CD14-positive monocyte (primary cell): ENCODE results near the gene FKBP4. TPM values are rescaled to one million over a fixed set of nuclear protein-coding genes. Genes with fewer than 3 reads are reported as not detected.
A peak's percentile ranks its signal among the peaks of the same experiment; 100 is the strongest.

Experiments used
- DNase-seq, 3 donors: peaks; one replicate each; pipeline ENCODE4 v3.0.0-alpha.2; 2011 to 2022
- H2AFZ ChIP-seq: 2 replicates; pipeline ENCODE4 v1.6.0; 2012; ENCODE audit warnings: mild to moderate bottlenecking, low read depth, low read length, inconsistent platforms; ENCODE audit not compliant: insufficient read depth, poor library complexity, severe bottlenecking
- H3K27ac ChIP-seq, 2 donors: 1 replicate in 1 of 2; 2 replicates in 1 of 2; pipeline ENCODE4 v1.5.1; 2012 to 2013; ENCODE audit warnings: low read length in 2 of 2, control low read depth in 1 of 2, inconsistent platforms in 1 of 2, low read depth in 1 of 2, mild to moderate bottlenecking in 1 of 2
- H3K27me3 ChIP-seq, 2 donors: one replicate each; pipeline versions ENCODE4 v1.6.0 to v1.6.1; 2011 to 2013; ENCODE audit warnings: low read length in 2 of 2; ENCODE audit not compliant: control insufficient read depth in 2 of 2, insufficient read depth in 2 of 2
- H3K36me3 ChIP-seq, 2 donors: replicated peaks in 1 of 2; 1 replicate in 1 of 2; 2 replicates in 1 of 2; pipeline versions ENCODE4 v1.5.1 to v1.6.1; 2012 to 2013; ENCODE audit warnings: low read length in 2 of 2, control low read depth in 1 of 2, inconsistent platforms in 1 of 2, mild to moderate bottlenecking in 1 of 2; ENCODE audit not compliant: insufficient read depth in 2 of 2, control insufficient read depth in 1 of 2
- H3K4me1 ChIP-seq, 2 donors: 1 replicate in 1 of 2; 2 replicates in 1 of 2; pipeline versions ENCODE4 v1.5.1 to v1.6.1; 2012 to 2013; ENCODE audit warnings: low read length in 2 of 2, control low read depth in 1 of 2, inconsistent platforms in 1 of 2, mild to moderate bottlenecking in 1 of 2, moderate library complexity in 1 of 2; ENCODE audit not compliant: insufficient read depth in 2 of 2, control insufficient read depth in 1 of 2
- H3K4me2 ChIP-seq: replicated peaks from 2 replicates; pipeline ENCODE3; 2012; ENCODE audit warnings: low read length, moderate library complexity, mild to moderate bottlenecking; ENCODE audit not compliant: poor library complexity, severe bottlenecking; ENCODE audit errors: extremely low read depth
- H3K4me3 ChIP-seq, 3 experiments: fragments of 200-600 bp in 1 of 3; sonication (generic) in 1 of 3; replicated peaks in 1 of 3; 1 replicate in 2 of 3; 2 replicates in 1 of 3; pipeline ENCODE4 v1.5.1; 2011 to 2013; ENCODE audit warnings: low read length in 3 of 3, mild to moderate bottlenecking in 3 of 3, control low read depth in 2 of 3, low read depth in 2 of 3, inconsistent platforms in 1 of 3, moderate library complexity in 1 of 3
- H3K79me2 ChIP-seq: 2 replicates; pipeline ENCODE4 v1.6.0; 2012; ENCODE audit warnings: mild to moderate bottlenecking, control low read depth, inconsistent platforms, low read length, moderate library complexity; ENCODE audit not compliant: insufficient read depth
- H3K9ac ChIP-seq: 2 replicates; pipeline ENCODE4 v1.6.0; 2017; ENCODE audit warnings: low read length, mild to moderate bottlenecking; ENCODE audit not compliant: insufficient read depth, poor library complexity, severe bottlenecking
- H3K9me3 ChIP-seq, 2 donors: replicated peaks in 1 of 2; 1 replicate in 1 of 2; 2 replicates in 1 of 2; pipeline versions ENCODE4 v1.5.1 to v1.6.1; 2012 to 2013; ENCODE audit warnings: low read length in 2 of 2, control low read depth in 1 of 2; ENCODE audit not compliant: control insufficient read depth in 1 of 2, insufficient read depth in 1 of 2
- H4K20me1 ChIP-seq: 2 replicates; pipeline ENCODE4 v1.6.0; 2012; ENCODE audit warnings: mild to moderate bottlenecking, low read length, control low read depth, moderate library complexity; ENCODE audit not compliant: insufficient read depth
- H3K27ac Mint-ChIP-seq, 7 donors: one replicate each; pipeline ENCODE4 v1.8.0; 2020; ENCODE audit warnings: mild to moderate bottlenecking in 7 of 7, mixed read lengths in 7 of 7, moderate library complexity in 6 of 7, inconsistent platforms in 2 of 7
- H3K27me3 Mint-ChIP-seq, 3 donors: one replicate each; pipeline ENCODE4 v1.8.0; 2021 to 2022; ENCODE audit warnings: low read depth in 3 of 3, mild to moderate bottlenecking in 3 of 3, mixed read lengths in 3 of 3, moderate library complexity in 3 of 3, inconsistent platforms in 1 of 3
- H3K36me3 Mint-ChIP-seq, 2 donors: one replicate each; pipeline ENCODE4 v1.8.0; 2020; ENCODE audit warnings: mixed read lengths in 2 of 2, inconsistent platforms in 1 of 2, mild to moderate bottlenecking in 1 of 2
- H3K4me1 Mint-ChIP-seq: one replicate; pipeline ENCODE4 v1.8.0; 2020; ENCODE audit warnings: mild to moderate bottlenecking, mixed read lengths
- H3K4me3 Mint-ChIP-seq, 2 donors: one replicate each; pipeline ENCODE4 v1.8.0; 2020; ENCODE audit warnings: mild to moderate bottlenecking in 2 of 2, mixed read lengths in 2 of 2, moderate library complexity in 1 of 2
- H3K9me3 Mint-ChIP-seq, 7 donors: one replicate each; pipeline ENCODE4 v1.8.0; 2020 to 2022; ENCODE audit warnings: mixed read lengths in 7 of 7, mild to moderate bottlenecking in 6 of 7, moderate library complexity in 6 of 7, inconsistent platforms in 2 of 7
- CTCF ChIP-seq: fragments of 200-600 bp; IDR thresholded peaks from one replicate; pipeline ENCODE4 v1.8.0; 2022; ENCODE audit warnings: antibody characterized with exemption, mild to moderate bottlenecking
- WGBS: methylation state at CpG from one replicate; pipeline ENCODE4 v1.1.5; 2013; ENCODE audit warnings: missing lambda C conversion rate; ENCODE audit not compliant: insufficient coverage; 5-methylcytosine and 5-hydroxymethylcytosine counted together
- intact Hi-C, 2 donors: fragments of 100-400 bp; cut with micrococcal nuclease; formaldehyde crosslinking; loops; one replicate each; pipeline versions ENCODE4 v1.15.0 to v1.15.1; 2023
- polyA minus RNA-seq: library from RNA; depleted of rRNA, polyadenylated mRNA; stranded (reverse); fragments of >200 nt; gene quantifications from 2 replicates; pipeline ENCODE4 v1.2.3, GENCODE V29; 2012
- polyA plus RNA-seq, 3 donors: library from polyadenylated mRNA; depleted of rRNA in 1 of 3; unstranded in 2 of 3; stranded (reverse) in 1 of 3; fragments of 300-500 nt in 2 of 3; fragments of >200 nt in 1 of 3; fragmentation: Illumina TruSeq in 2 of 3; gene quantifications; 1 replicate in 2 of 3; 2 replicates in 1 of 3; pipeline ENCODE4 v1.2.3, GENCODE V29; 2012 to 2021
- total RNA-seq, 12 experiments: library from RNA in 1 of 12; stranded (reverse) in 1 of 12; fragments of 120-200 nt in 1 of 12; gene quantifications; one replicate each; pipeline ENCODE4 v1.2.4 and lab custom pipeline; 2013 to 2026; ENCODE audit warnings: mixed read lengths in 6 of 12, inconsistent platforms in 1 of 12

Gene FKBP4, protein sequence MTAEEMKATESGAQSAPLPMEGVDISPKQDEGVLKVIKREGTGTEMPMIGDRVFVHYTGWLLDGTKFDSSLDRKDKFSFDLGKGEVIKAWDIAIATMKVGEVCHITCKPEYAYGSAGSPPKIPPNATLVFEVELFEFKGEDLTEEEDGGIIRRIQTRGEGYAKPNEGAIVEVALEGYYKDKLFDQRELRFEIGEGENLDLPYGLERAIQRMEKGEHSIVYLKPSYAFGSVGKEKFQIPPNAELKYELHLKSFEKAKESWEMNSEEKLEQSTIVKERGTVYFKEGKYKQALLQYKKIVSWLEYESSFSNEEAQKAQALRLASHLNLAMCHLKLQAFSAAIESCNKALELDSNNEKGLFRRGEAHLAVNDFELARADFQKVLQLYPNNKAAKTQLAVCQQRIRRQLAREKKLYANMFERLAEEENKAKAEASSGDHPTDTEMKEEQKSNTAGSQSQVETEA
- total RNA-seq (2013), result 22.5 TPM
- 10 to 100 TPM; 19.3 to 22.1 (median 20.1) TPM for polyA plus RNA-seq
- 10.5 and 13.9 TPM in 2 replicates for polyA minus RNA-seq
- total RNA-seq (lab: John Stamatoyannopoulos, UW), result 8.3 to 73.0 (median 30.1) reads per million in 11 experiments

- H3K79me2 ChIP-seq, result peaks cover 4% of the 10 kb centered on the region
- H3K4me2 ChIP-seq, result peak within 1 kb of the TSS; percentile 99
- Mint-ChIP-seq H3K36me3 (peaks cover 16 to 24% of the 10 kb centered on the region in 2 donors), H3K4me3 (peak within 1 kb of the TSS; percentile 98 to 99), H3K27me3 (peaks cover 18 to 27% (median 19%) of the 10 kb centered on the region in 3 donors), H3K4me1 (peaks cover 22% of the 10 kb centered on the region), H3K27ac (peak within 1 kb of the TSS in 1 of 7 donors; percentile 74), H3K9me3 (peaks cover 0 to 5% (median 0%) of the 10 kb centered on the region in 7 donors)
- intact Hi-C loops, result loop anchor here (2.0 to 5.0 kb wide), 2 partner anchors 18 to 77 kb away; partner anchors contain the start of gene ITFG2 (in 1 of the 2)
- H3K9me3 ChIP-seq, result no peaks in the 10 kb centered on the region
- H3K27ac ChIP-seq, result peak within 1 kb of the TSS in 1 of 2 donors; percentile 36
- under 1% methylated on average over 62 of the region's 63 CpGs for WGBS
- peaks cover 8 to 22% of the 10 kb centered on the region in 2 donors for H3K27me3 ChIP-seq
- H3K4me3 ChIP-seq, result peak within 1 kb of the TSS; percentile 74 to 95 (median 86)
- no peak for TF ChIP-seq CTCF
- H3K4me1 ChIP-seq, result peaks cover 15 to 28% of the 10 kb centered on the region in 2 donors
- peak within 1 kb of the TSS; percentile 67 for H3K9ac ChIP-seq
- peak within 1 kb of the TSS; percentile 94 for H2AFZ ChIP-seq
- H3K36me3 ChIP-seq, result peaks cover 13 to 26% of the 10 kb centered on the region in 2 donors
- DNase-seq, result peak; percentile 61 to 66 (median 63)
- H4K20me1 ChIP-seq, result peaks cover 10% of the 10 kb centered on the region
Observed at GRCh38 chr12:2794736-2795289, at the start of gene FKBP4. Gene FKBP4 (plus strand): TSS chr12:2794970. CDS start chr12:2795140, 170 bp downstream.

DNA sequence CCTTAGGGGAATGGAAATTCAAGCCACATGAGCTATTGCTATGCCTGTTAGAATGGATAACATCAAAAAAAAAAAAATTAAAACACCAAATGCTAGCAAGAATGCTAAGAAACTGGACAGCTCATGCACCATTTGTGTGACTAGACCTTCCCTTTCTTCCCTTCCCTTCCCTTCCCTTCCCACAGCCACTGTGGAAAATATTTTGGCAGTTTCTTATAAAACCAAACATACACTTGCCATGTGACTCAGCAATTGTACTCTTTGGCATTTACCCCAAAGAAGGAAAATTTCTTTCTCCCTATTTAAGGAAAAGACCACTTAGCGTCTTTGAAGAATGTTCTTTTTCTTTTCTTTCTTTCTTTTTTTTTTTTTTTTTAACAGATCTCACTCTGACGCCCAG is 49.1 kb upstream of the FKBP4 start:
- H3K27me3 ChIP-seq, result no peaks in the 10 kb centered on the region
- intact Hi-C loops, result no loop called here
- peaks cover 0 to 2% (median 0%) of the 10 kb centered on the region in 7 donors for H3K9me3 Mint-ChIP-seq
- H3K4me2 ChIP-seq, result no peak overlapping the region
- H2AFZ ChIP-seq, result no peak overlapping the region
- H4K20me1 ChIP-seq, result no peaks in the 10 kb centered on the region
- no peak overlapping the region for H3K27ac Mint-ChIP-seq
- H3K9me3 ChIP-seq, result no peaks in the 10 kb centered on the region
- no peak overlapping the region for H3K27ac ChIP-seq
- H3K4me1 ChIP-seq, result no peaks in the 10 kb centered on the region
- TF ChIP-seq CTCF, result no peak
- no peaks in the 10 kb centered on the region for H3K4me1 Mint-ChIP-seq
- H3K79me2 ChIP-seq, result no peaks in the 10 kb centered on the region
- no CpG with 5 or more reads among the region's 2 CpGs for WGBS
- no peaks in the 10 kb centered on the region for H3K36me3 ChIP-seq
- H3K27me3 Mint-ChIP-seq, result peaks cover 6 to 16% (median 7%) of the 10 kb centered on the region in 3 donors
- no peak overlapping the region for H3K4me3 ChIP-seq
- no peak overlapping the region for H3K9ac ChIP-seq
- DNase-seq, result no peak
- no peaks in the 10 kb centered on the region for H3K36me3 Mint-ChIP-seq
- no peak overlapping the region for H3K4me3 Mint-ChIP-seq
